ENCODE results near the gene CCDC187. TPM values are rescaled to one million over a fixed set of nuclear protein-coding genes. Genes with fewer than 3 reads are reported as not detected.

CCDC187 gene
- total and polyA plus RNA-seq, 2 of the 8 experiments (the other 6 are each of a cell fraction or from before 2014, with no cell fraction given), result 0.02 TPM; not detected in 1

DNA sequence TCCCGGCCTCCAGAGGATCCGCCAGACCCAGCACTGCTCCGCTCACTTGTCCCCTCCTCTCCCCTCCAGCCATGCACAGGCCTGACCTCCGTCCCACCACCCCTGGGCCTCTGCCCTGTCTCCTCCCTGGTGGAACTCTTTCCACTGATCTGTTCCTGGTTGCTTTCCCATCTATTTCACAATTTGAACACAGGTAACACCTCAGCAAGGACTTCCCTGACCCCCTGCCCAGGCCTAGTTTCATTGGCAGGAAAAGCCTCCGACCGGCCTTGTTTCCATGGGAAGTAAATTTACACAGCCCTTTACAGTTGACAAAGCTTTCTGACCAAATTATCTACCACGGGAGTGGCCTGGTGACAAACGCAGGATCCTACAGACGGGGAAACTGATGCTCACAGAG lies 73.1 kb downstream of the CCDC187 start:
- Histone ChIP-seq H3K18ac (ENCODE audit: extremely low read depth, low read length) (no peak overlapping the region), H3K27me3 (replicated peaks in 1 of 4; ENCODE audit: control insufficient read depth in 3 of 4, extremely low read depth in 1 of 4, insufficient read depth in 3 of 4, low read length in 3 of 4) (no peaks in the 10 kb centered on the region), H3K4me1 (replicated peaks in 1 of 4; ENCODE audit: control insufficient read depth in 3 of 4, insufficient read depth in 4 of 4, low read length in 3 of 4) (no peaks in the 10 kb centered on the region; a peak in 2 of 7 replicates), H3K4ac (replicated peaks; ENCODE audit: insufficient read length, low read depth, low read length) (no peak overlapping the region), H3K56ac (replicated peaks; ENCODE audit: insufficient read length, low read depth, low read length) (no peak overlapping the region), H2BK120ac (replicated peaks; ENCODE audit: low read depth, low read length) (no peak overlapping the region), H3K23me2 (ENCODE audit: low read depth, low read length) (no peaks in the 10 kb centered on the region), H4K8ac (ENCODE audit: extremely low read depth, insufficient read depth, low read length) (no peak overlapping the region), H2BK12ac (ENCODE audit: low read depth, low read length) (no peak overlapping the region), H3K9ac (replicated peaks in 1 of 4; ENCODE audit: extremely low read depth in 1 of 4, low read depth in 3 of 4, low read length in 3 of 4) (no peak overlapping the region), H3K14ac (ENCODE audit: insufficient read length) (no peak overlapping the region), H2AFZ (ENCODE audit: low read length) (no peak overlapping the region), H3K79me1 (ENCODE audit: low read depth, low read length) (peaks cover 14% of the 10 kb centered on the region), H3K23ac (ENCODE audit: insufficient read length) (no peak overlapping the region), H4K20me1 (replicated peaks in 1 of 2; ENCODE audit: control insufficient read depth in 1 of 2, insufficient read depth in 2 of 2, low read length in 2 of 2) (peaks cover 21 to 24% of the 10 kb centered on the region in 2 experiments), H3K9me3 (ENCODE audit: insufficient read depth in 2 of 2, low read depth in 1 of 2, low read length in 1 of 2) (no peaks in the 10 kb centered on the region), H2AK5ac (ENCODE audit: low read depth, low read length) (no peak overlapping the region), H3K79me2 (ENCODE audit: control insufficient read depth in 1 of 2, insufficient read depth in 2 of 2, low read length in 2 of 2) (peaks cover 4 to 77% of the 10 kb centered on the region in 2 experiments; a peak in 3 of 4 replicates), H4K91ac (replicated peaks; ENCODE audit: insufficient read length, low read length) (no peak overlapping the region), H3K4me3 (ENCODE audit: extremely low read depth in 1 of 4, insufficient read depth in 2 of 4, low read depth in 3 of 4, low read length in 4 of 4) (no peak overlapping the region), H2BK20ac (ENCODE audit: low read length) (no peak overlapping the region), H2BK5ac (ENCODE audit: low read depth, low read length) (no peak overlapping the region), H3K36me3 (ENCODE audit: control insufficient read depth in 2 of 4, insufficient read depth in 4 of 4, low read length in 3 of 4) (peaks cover 0 to 2% (median under 1%) of the 10 kb centered on the region in 4 experiments; a peak in 1 of 8 replicates), H2BK15ac (ENCODE audit: low read length) (no peak overlapping the region), H4K5ac (ENCODE audit: insufficient read length, low read depth, low read length) (no peak overlapping the region), H3K4me2 (ENCODE audit: insufficient read depth in 1 of 2, low read depth in 2 of 2, low read length in 2 of 2) (no peak overlapping the region), H3K27ac (ENCODE audit: low read depth, low read length) (no peak overlapping the region)
- POLR2A ChIA-PET (ENCODE audit: partially characterized antibody), result interaction anchor here (1.2 kb wide), 1 partner anchor 48 kb away, joined by 3 read pairs; no protein-coding TSS in a partner anchor
- CTCF ChIA-PET (ENCODE audit: partially characterized antibody), result interaction anchor here (1.0 kb wide), 1 partner anchor 22 kb away, joined by 3 read pairs; no protein-coding TSS in a partner anchor
- no peak for TF ChIP-seq TBP (IDR thresholded peaks at IDR 0.05; ENCODE audit: low read depth, low read length)
- FAIRE-seq, result no peak
- WGBS, 2 experiments (ENCODE audit: extremely low coverage in 1 of 2, insufficient coverage in 1 of 2, insufficient read length in 1 of 2, insufficient replicate concordance in 2 of 2, low coverage in 1 of 2, low lambda C conversion rate in 2 of 2, missing lambda C conversion rate in 1 of 2), result 96% methylated on average over 9 of the region's 9 CpGs; no CpG with 5 or more reads in 1 of the 2 experiments
- DNase-seq (ENCODE audit: low read depth in 1 of 2, low spot score in 2 of 2), result no peak
